ENCODE measurements around the gene PILRB. TPM values are rescaled to one million over a fixed set of nuclear protein-coding genes. Genes with fewer than 3 reads are reported as not detected.

PILRB gene
- total RNA-seq, 1 experiment from 2014 or later, result 50.1 TPM

DNA sequence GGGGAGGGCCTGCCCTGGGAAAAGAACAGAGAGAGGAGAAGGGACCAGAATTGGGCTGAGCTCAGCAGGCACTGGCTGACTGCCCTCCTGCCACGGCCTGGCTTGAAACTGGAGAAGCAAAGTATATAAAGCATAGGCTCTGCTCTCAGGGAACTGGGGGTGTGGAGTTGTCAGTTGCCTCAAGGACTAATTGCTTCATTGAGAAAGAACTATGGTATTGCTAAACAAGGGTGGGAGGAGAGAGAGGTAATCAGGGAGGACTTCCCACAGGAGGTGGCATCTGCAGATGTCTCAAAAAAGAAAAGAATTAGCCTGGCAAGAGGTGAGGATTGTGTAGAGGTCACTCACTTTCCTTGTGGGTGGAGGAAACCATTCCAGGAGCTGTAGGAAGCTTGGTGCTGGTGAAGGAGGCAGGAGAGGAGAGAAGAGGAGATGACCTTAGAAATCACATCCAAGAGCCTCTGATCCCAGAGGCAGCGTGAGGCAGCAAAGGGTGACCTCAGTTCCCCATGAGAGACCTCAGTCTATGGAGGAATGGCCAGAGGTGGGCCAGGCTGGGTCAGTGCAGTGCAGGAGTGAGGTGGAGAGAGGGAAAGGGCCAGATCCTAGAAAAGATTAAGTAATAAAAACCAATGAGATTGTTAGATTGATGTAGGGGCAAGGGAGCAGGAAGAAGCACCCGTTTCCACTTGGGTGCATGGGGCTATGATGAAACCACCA is 2.4 kb downstream of the PILRB start:
- Histone ChIP-seq H2AFZ (ENCODE audit: low read length) (no peak overlapping the region), H3K56ac (ENCODE audit: insufficient read length, low read depth, low read length) (no peak overlapping the region), H3K4ac (ENCODE audit: low read depth, low read length) (no peak overlapping the region), H3T11ph (ENCODE audit: low read length) (no peak overlapping the region), H3K23ac (ENCODE audit: insufficient read length, low read depth, low read length) (no peak overlapping the region), H2BK120ac (ENCODE audit: low read depth, low read length, poor library complexity, severe bottlenecking) (no peak overlapping the region), H3K23me2 (ENCODE audit: insufficient read length, low read depth, low read length, poor library complexity, severe bottlenecking) (no peaks in the 10 kb centered on the region), H3K18ac (ENCODE audit: insufficient read length, low read depth, low read length) (no peak overlapping the region), H3K79me1 (ENCODE audit: insufficient read depth, low read depth, low read length, poor library complexity, severe bottlenecking) (no peaks in the 10 kb centered on the region), H4K8ac (replicated peaks; ENCODE audit: insufficient read length, low read depth, low read length) (no peak overlapping the region), H3K27me3 (ENCODE audit: insufficient read depth, low read length) (no peaks in the 10 kb centered on the region), H3K4me1 (ENCODE audit: insufficient read depth, low read length) (no peaks in the 10 kb centered on the region), H2BK12ac (ENCODE audit: insufficient read length, low read depth, low read length) (no peak overlapping the region), H4K5ac (ENCODE audit: insufficient read length, low read depth, low read length) (no peak overlapping the region), H4K20me1 (ENCODE audit: control insufficient read depth, insufficient read depth, insufficient read length) (no peaks in the 10 kb centered on the region), H3K79me2 (ENCODE audit: insufficient read depth, low read length) (no peaks in the 10 kb centered on the region), H3K9me3 (ENCODE audit: control insufficient read depth, low read depth, low read length) (no peaks in the 10 kb centered on the region), H3K4me2 (ENCODE audit: insufficient read depth, insufficient read length, low read length) (no peak overlapping the region), H2BK5ac (ENCODE audit: insufficient read length, low read length) (no peak overlapping the region), H2BK15ac (ENCODE audit: low read depth, low read length) (no peak overlapping the region), H3K9ac (ENCODE audit: extremely low read depth, insufficient read length, low read length) (no peak overlapping the region), H3K14ac (ENCODE audit: insufficient read depth, low read length) (no peak overlapping the region), H4K91ac (ENCODE audit: insufficient read length, low read depth, low read length) (no peak overlapping the region), H2BK20ac (ENCODE audit: low read depth, low read length, poor library complexity, severe bottlenecking) (no peak overlapping the region), H2AK5ac (ENCODE audit: insufficient read length, low read length) (no peak overlapping the region), H3K27ac (ENCODE audit: insufficient read length, low read depth, low read length) (no peak overlapping the region)
- no peaks in the 10 kb centered on the region; a peak in 1 of 5 replicates for H3K9me3 Mint-ChIP-seq
- DNase-seq, result no peak
- H3K4me1 Mint-ChIP-seq, result 0 out of 4 replicates have a peak, but pooled peaks cover 0 to 2% of the 10 kb centered on the region in 2 experiments
- TF ChIP-seq, protein P1, sequence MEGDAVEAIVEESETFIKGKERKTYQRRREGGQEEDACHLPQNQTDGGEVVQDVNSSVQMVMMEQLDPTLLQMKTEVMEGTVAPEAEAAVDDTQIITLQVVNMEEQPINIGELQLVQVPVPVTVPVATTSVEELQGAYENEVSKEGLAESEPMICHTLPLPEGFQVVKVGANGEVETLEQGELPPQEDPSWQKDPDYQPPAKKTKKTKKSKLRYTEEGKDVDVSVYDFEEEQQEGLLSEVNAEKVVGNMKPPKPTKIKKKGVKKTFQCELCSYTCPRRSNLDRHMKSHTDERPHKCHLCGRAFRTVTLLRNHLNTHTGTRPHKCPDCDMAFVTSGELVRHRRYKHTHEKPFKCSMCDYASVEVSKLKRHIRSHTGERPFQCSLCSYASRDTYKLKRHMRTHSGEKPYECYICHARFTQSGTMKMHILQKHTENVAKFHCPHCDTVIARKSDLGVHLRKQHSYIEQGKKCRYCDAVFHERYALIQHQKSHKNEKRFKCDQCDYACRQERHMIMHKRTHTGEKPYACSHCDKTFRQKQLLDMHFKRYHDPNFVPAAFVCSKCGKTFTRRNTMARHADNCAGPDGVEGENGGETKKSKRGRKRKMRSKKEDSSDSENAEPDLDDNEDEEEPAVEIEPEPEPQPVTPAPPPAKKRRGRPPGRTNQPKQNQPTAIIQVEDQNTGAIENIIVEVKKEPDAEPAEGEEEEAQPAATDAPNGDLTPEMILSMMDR (conservative IDR thresholded peaks at IDR 0.05), result no peak
- H3K36me3 Mint-ChIP-seq (ENCODE audit: insufficient read depth in 1 of 3, low read depth in 3 of 3), result peaks cover 55 to 92% (median 77%) of the 10 kb centered on the region in 3 experiments
- no peak overlapping the region for H3K4me3 Mint-ChIP-seq
- WGBS (ENCODE audit: extremely low coverage, insufficient read length, low lambda C conversion rate), result no CpG with 5 or more reads among the region's 3 CpGs
- no peaks in the 10 kb centered on the region for H3K27me3 Mint-ChIP-seq (ENCODE audit: low read depth)
- peak overlapping the region in 2 of 3 experiments; percentile 56 to 76; a peak in 5 of 7 replicates for H3K27ac Mint-ChIP-seq

Measured in H9 (cell line).